Activated CD4-positive, alpha-beta T cell treated with anti-CD3 and anti-CD28 coated beads for 4 hours (primary cell): ENCODE results near the gene STX4.
A peak's percentile ranks its signal among the peaks of the same experiment; 100 is the strongest.

ENCODE experiments used
- DNase-seq, 2 donors: peaks; one replicate each; pipeline ENCODE4 v3.0.0-alpha.2; 2020

STX4 gene

GRCh38 chr16:31071861-31072260 is 38.5 kb downstream of the STX4 start:
- DNase-seq: no peak

GRCh38 chr16:31072540-31073141 is 39.3 kb downstream of the STX4 start:
- DNase-seq: no peak

- peak; percentile 80 to 84 for DNase-seq
Observed at GRCh38 chr16:31073142-31073969, 40.0 kb downstream of the STX4 start.

- peak; percentile 97 to 99 for DNase-seq
Observed at GRCh38 chr16:31073970-31074813, 40.8 kb downstream of the STX4 start, which contains the start of the genes ZNF646 and ZNF668. ZNF646 (plus strand) TSS chr16:31074422; CDS start chr16:31076325, 1,903 bp downstream. ZNF668 (minus strand) TSS chr16:31074240; CDS start chr16:31064459, 9,781 bp downstream.

DNA sequence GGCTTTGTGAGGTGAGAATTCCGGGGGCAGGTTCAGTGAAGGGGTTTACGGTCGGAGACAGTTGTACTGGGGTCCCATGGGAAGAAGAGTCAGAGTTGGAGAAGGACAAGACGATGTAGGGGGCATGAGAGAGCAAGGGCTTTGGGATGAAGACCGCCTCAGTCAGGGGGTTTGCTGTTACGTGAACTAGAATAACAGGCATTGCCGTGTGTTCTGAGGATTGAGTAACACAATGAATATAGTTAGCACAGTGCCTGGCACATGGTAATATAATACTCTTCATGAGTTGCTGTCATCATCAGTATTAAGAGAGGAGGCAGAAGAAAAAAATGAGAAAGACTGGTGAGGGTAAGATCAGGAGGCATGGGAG is 41.4 kb downstream of the STX4 start:
- DNase-seq: no peak

GRCh38 chr16:31076319-31076718 is 43.0 kb downstream of the STX4 start:
- no peak for DNase-seq

GRCh38 chr16:31077024-31077423 is 43.7 kb downstream of the STX4 start:
- DNase-seq: no peak

DNA sequence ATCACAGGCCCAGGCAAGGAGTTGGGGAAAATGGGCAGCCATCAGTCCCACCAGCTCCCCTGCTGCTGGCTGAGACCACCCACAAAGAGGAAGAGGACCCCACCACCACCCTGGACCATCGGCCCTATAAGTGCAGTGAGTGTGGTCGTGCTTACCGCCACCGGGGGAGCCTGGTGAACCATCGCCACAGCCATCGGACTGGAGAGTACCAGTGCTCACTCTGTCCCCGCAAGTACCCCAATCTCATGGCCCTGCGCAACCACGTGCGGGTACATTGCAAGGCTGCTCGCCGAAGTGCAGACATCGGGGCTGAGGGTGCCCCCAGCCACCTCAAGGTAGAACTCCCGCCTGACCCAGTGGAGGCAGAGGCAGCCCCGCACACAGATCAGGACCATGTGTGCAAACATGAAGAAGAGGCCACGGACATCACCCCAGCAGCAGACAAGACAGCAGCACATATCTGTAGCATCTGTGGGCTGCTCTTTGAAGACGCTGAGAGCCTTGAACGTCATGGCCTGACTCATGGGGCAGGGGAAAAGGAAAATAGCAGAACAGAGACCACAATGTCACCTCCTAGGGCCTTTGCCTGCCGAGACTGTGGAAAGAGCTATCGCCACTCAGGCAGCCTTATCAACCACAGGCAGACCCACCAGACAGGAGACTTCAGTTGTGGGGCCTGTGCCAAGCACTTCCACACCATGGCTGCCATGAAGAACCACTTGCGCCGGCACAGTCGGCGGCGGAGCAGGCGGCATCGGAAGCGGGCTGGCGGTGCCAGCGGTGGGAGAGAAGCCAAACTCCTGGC is 44.4 kb downstream of the STX4 start:
- DNase-seq: no peak

DNA sequence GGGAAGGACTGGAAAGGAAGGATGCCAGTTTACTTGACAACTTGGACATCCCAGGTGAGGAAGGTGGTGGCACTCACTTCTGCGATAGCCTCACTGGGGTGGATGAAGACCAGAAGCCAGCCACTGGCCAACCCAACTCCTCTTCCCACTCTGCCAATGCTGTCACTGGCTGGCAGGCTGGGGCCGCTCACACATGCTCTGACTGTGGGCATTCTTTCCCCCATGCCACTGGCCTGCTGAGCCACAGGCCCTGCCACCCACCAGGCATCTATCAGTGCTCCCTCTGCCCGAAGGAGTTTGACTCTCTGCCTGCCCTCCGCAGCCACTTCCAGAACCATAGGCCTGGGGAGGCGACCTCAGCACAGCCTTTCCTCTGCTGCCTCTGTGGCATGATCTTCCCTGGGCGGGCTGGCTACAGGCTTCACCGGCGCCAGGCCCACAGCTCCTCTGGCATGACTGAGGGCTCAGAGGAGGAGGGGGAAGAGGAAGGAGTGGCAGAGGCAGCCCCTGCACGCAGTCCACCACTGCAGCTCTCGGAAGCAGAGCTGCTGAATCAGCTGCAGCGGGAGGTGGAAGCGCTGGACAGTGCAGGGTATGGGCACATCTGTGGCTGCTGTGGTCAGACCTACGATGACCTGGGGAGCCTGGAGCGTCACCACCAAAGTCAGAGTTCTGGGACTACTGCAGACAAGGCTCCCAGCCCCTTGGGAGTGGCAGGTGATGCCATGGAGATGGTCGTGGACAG is 45.4 kb downstream of the STX4 start:
- no peak for DNase-seq

GRCh38 chr16:31079342-31079944 is 46.1 kb downstream of the STX4 start:
- no peak for DNase-seq

- DNase-seq: no peak
Observed at GRCh38 chr16:31080035-31080629, 46.8 kb downstream of the STX4 start.

DNA sequence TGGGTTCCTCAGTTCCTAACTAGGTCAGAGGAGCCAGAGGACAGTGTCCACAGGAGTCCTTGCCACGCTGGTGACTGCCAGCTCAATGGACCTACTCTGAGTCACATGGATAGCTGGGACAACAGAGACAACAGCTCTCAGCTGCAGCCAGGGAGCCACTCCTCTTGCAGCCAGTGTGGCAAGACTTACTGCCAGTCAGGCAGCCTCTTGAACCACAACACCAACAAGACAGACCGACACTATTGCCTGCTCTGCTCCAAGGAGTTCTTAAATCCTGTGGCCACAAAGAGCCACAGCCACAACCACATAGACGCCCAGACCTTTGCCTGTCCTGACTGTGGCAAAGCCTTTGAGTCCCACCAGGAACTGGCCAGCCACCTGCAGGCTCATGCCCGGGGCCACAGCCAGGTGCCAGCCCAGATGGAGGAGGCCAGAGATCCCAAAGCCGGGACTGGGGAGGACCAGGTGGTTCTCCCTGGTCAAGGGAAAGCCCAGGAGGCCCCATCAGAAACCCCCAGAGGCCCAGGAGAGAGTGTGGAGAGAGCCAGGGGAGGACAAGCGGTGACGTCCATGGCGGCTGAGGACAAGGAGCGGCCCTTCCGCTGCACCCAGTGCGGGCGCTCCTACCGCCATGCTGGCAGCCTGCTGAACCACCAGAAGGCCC is 47.5 kb downstream of the STX4 start:
- DNase-seq: no peak

- DNase-seq: no peak
Observed at GRCh38 chr16:31081428-31082351, 48.3 kb downstream of the STX4 start.

- DNase-seq: no peak
Observed at GRCh38 chr16:31082368-31083045, 49.1 kb downstream of the STX4 start.

DNA sequence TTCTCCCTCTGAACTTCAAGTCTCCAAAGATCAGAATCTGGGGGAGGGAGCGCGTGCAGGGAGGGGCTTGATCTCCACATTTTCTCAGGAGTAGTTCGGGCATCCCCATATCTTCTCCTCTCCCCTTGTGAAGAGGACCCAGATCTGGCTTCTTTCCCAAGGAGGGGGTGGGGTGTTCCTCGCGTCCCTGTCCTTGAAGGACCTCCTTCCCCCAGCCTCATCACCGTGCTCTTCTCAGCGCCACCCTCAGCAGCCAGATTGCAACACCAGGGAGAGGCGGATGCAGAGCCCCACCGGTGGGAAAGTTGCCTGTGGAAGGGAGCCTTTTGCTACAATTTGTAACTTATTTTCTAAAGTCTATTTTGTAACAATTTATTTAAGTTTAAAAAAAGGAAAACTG is 49.7 kb downstream of the STX4 start:
- no peak for DNase-seq

GRCh38 chr16:31083556-31083955 is 50.2 kb downstream of the STX4 start:
- no peak for DNase-seq

DNA sequence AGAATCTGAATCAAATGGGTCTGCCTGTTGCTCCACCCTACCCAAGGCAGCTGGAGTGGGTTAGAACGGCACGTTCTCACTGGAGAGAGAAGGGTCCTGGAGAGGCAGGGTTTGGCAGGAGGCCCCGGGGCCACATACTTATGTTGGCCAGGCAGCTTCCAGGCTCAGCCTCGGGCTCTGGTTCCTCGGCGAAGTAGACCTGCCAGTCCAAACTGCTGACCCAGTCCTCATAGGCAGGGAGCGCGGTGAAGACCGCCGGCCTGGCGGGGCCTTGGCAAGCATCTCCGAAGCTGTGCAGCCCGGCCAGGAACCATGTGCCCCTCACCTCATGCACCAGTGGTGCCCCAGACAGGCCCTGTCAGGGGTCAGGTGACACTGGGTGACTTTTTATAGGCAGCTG is 50.6 kb downstream of the STX4 start:
- no peak for DNase-seq

- DNase-seq: no peak
Observed at GRCh38 chr16:31084584-31085302, 51.4 kb downstream of the STX4 start.
